GM06990 (cell line): ENCODE results near the gene CACNB4.

Source experiments
- DNase-seq: peaks from one replicate; pipeline ENCODE4 v3.0.0-alpha.2; 2011; ENCODE audit not compliant: insufficient read length; ENCODE audit errors: extremely low read depth
- H3K27me3 ChIP-seq: replicated peaks from 2 replicates; pipeline ENCODE4 v1.6.0; 2011; ENCODE audit warnings: low read length; ENCODE audit not compliant: control insufficient read depth, insufficient read depth
- H3K36me3 ChIP-seq: 2 replicates; pipeline ENCODE4 v1.5.1; 2011; ENCODE audit warnings: low read length; ENCODE audit not compliant: control insufficient read depth, insufficient read depth
- H3K4me3 ChIP-seq: replicated peaks from 2 replicates; pipeline ENCODE4 v1.5.1; 2011; ENCODE audit warnings: low read depth, mild to moderate bottlenecking, control low read depth, low read length
- TF ChIP-seq, protein P1 (sequence below): IDR thresholded peaks from 2 replicates; pipeline ENCODE4 v1.5.1; 2011; ENCODE audit warnings: low read length, control low read depth, mild to moderate bottlenecking, inconsistent platforms; ENCODE audit not compliant: insufficient read depth, poor library complexity, severe bottlenecking

Gene CACNB4

DNA sequence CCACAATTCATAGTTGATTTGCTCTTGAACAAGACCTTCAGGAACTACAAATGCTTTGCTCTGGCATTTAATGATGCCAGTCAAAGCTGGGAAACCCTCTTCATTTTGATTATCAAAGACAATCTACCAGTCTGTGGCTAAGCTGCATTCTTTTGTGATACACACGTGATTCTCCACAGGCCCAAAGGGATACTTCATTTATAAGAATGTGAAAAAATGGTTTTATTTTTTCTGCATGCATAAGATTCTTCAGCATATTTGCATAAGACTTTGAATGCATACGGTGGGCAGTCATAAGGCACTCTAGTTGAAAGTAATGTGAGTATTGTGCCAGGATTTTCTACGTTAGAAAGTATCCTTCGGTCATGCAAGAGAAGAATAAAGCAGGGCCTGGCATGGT lies 237.7 kb downstream of the CACNB4 start:
- no peak for DNase-seq
- TF ChIP-seq, protein P1, sequence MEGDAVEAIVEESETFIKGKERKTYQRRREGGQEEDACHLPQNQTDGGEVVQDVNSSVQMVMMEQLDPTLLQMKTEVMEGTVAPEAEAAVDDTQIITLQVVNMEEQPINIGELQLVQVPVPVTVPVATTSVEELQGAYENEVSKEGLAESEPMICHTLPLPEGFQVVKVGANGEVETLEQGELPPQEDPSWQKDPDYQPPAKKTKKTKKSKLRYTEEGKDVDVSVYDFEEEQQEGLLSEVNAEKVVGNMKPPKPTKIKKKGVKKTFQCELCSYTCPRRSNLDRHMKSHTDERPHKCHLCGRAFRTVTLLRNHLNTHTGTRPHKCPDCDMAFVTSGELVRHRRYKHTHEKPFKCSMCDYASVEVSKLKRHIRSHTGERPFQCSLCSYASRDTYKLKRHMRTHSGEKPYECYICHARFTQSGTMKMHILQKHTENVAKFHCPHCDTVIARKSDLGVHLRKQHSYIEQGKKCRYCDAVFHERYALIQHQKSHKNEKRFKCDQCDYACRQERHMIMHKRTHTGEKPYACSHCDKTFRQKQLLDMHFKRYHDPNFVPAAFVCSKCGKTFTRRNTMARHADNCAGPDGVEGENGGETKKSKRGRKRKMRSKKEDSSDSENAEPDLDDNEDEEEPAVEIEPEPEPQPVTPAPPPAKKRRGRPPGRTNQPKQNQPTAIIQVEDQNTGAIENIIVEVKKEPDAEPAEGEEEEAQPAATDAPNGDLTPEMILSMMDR, result no peak
- Histone ChIP-seq H3K4me3 (no peak overlapping the region), H3K36me3 (no peaks in the 10 kb centered on the region), H3K27me3 (no peaks in the 10 kb centered on the region)

- Histone ChIP-seq H3K36me3 (no peaks in the 10 kb centered on the region), H3K4me3 (no peak overlapping the region), H3K27me3 (no peaks in the 10 kb centered on the region)
- DNase-seq, result no peak
- TF ChIP-seq, protein P1, result no peak
Measured at GRCh38 chr2:151860613-151861146, 238.2 kb downstream of the CACNB4 start.

DNA sequence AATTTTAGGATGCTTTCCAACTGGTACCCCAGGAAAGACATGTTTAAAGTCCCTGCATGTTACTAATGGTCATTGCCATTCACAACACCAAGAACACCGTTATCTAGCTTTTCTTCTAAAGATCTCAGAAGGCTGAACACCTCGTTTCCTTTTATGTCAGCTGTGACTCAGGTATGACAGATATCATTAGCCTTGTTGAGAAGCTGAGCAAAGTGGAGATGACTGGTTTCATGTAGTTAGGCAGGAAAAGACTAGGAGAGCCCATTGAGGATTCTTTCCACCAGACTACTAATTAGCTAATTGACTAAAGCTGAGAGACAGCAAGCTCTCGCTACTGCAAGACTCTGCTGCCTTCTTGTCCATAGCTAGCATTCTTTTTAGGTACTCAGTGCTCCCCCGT lies 238.6 kb downstream of the CACNB4 start:
- H3K36me3 ChIP-seq, result no peaks in the 10 kb centered on the region
- no peak for DNase-seq
- TF ChIP-seq, protein P1, result no peak
- no peaks in the 10 kb centered on the region for H3K27me3 ChIP-seq
- H3K4me3 ChIP-seq, result no peak overlapping the region

GRCh38 chr2:151857650-151858049 lies 241.2 kb downstream of the CACNB4 start:
- TF ChIP-seq, protein P1, result no peak
- no peak overlapping the region for H3K4me3 ChIP-seq
- no peak for DNase-seq
- no peaks in the 10 kb centered on the region for H3K27me3 ChIP-seq
- no peaks in the 10 kb centered on the region for H3K36me3 ChIP-seq

GRCh38 chr2:151855111-151855510 lies 243.7 kb downstream of the CACNB4 start:
- H3K36me3 ChIP-seq, result no peaks in the 10 kb centered on the region
- DNase-seq, result no peak
- TF ChIP-seq, protein P1, result no peak
- H3K4me3 ChIP-seq, result no peak overlapping the region
- H3K27me3 ChIP-seq, result no peaks in the 10 kb centered on the region
